Mucosa of stomach (tissue), 1 donor: ENCODE results near the gene MGME1.

Experiments used
- H3K27me3 ChIP-seq: one replicate; pipeline ENCODE4 v1.7.0; 2013; ENCODE audit warnings: mild to moderate bottlenecking, low read length; ENCODE audit not compliant: control insufficient read depth, insufficient read depth
- H3K36me3 ChIP-seq: one replicate; pipeline ENCODE4 v1.7.0; 2013; ENCODE audit warnings: low read length; ENCODE audit not compliant: control insufficient read depth, insufficient read depth
- H3K4me1 ChIP-seq: one replicate; pipeline ENCODE4 v1.7.0; 2013; ENCODE audit warnings: mild to moderate bottlenecking, low read length; ENCODE audit not compliant: control insufficient read depth, insufficient read depth
- H3K4me3 ChIP-seq: one replicate; pipeline ENCODE4 v1.7.0; 2013; ENCODE audit warnings: low read length
- H3K9ac ChIP-seq: one replicate; pipeline ENCODE4 v1.7.0; 2013; ENCODE audit warnings: mild to moderate bottlenecking, low read length, moderate library complexity
- H3K9me3 ChIP-seq: one replicate; pipeline ENCODE4 v1.7.0; 2013; ENCODE audit warnings: mild to moderate bottlenecking, low read length, moderate library complexity; ENCODE audit not compliant: control insufficient read depth
- donor health status: Pancreatic carcinoma.

The MGME1 gene

GRCh38 chr20:17934141-17934862 is 34.5 kb upstream of the MGME1 start:
- peaks cover 6% of the 10 kb centered on the region for H3K9me3 ChIP-seq
- H3K9ac ChIP-seq, result no peak overlapping the region
- H3K4me3 ChIP-seq, result no peak overlapping the region
- no peaks in the 10 kb centered on the region for H3K36me3 ChIP-seq
- H3K4me1 ChIP-seq, result peaks cover 33% of the 10 kb centered on the region
- H3K27me3 ChIP-seq, result no peaks in the 10 kb centered on the region

DNA sequence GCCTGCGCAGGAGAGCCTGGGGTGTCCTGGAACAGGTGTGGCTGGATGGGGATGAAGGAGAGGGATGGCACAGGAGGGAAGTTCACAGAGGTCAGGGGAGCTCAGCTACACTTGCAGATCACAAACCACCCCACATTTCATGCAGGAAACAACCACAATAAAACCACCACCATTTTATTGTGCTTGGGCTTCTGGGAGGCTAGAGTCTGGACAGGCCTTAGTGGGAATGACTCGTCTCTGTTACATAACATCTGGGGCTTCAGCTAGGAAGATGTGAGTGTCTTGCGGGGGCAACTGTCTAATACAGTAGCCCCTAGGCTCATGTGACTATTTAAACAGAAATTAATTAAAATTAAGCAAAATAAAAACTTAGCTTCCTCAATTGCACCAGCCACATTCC is 33.6 kb upstream of the MGME1 start:
- H3K27me3 ChIP-seq, result no peaks in the 10 kb centered on the region
- H3K4me1 ChIP-seq, result peaks cover 28% of the 10 kb centered on the region
- no peak overlapping the region for H3K9ac ChIP-seq
- H3K36me3 ChIP-seq, result no peaks in the 10 kb centered on the region
- no peak overlapping the region for H3K4me3 ChIP-seq
- peaks cover 6% of the 10 kb centered on the region for H3K9me3 ChIP-seq

GRCh38 chr20:17935761-17936160 is 33.1 kb upstream of the MGME1 start:
- Histone ChIP-seq H3K9ac (no peak overlapping the region), H3K9me3 (peaks cover 6% of the 10 kb centered on the region), H3K27me3 (no peaks in the 10 kb centered on the region), H3K4me3 (no peak overlapping the region), H3K36me3 (no peaks in the 10 kb centered on the region), H3K4me1 (peaks cover 28% of the 10 kb centered on the region)

DNA sequence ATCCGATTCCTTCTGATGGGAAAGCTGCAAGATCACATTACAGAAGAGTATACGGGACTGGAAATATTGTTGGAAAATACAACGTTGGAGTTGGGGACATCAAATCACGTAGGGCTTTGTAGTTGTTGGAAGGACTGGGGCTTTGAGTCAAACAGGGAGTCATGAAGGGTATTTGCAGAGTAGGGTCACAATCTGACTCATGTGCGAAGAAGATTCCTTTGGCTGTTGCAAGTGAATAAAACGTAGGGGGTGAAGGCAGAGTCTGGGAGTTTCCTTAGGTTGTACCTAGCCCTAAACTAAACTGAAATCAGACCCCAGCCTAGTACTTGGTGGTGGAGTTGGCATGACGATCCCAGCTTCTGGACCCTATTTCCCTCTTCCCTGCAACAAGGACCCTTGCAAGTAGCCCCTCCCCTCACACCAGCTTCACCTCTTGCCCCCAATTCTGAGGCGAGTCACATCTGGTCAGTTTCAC is 32.5 kb upstream of the MGME1 start:
- no peak overlapping the region for H3K9ac ChIP-seq
- peaks cover 28% of the 10 kb centered on the region for H3K4me1 ChIP-seq

GRCh38 chr20:17936761-17937732 is 31.8 kb upstream of the MGME1 start:
- Histone ChIP-seq H3K4me1 (peaks cover 28% of the 10 kb centered on the region), H3K9ac (no peak overlapping the region), H3K27me3 (no peaks in the 10 kb centered on the region), H3K36me3 (no peaks in the 10 kb centered on the region), H3K9me3 (no peaks in the 10 kb centered on the region), H3K4me3 (no peak overlapping the region)

More for the DNA sequence above, 32.5 kb upstream of the MGME1 start:
- no peak overlapping the region for H3K4me3 ChIP-seq
- peaks cover 2% of the 10 kb centered on the region for H3K9me3 ChIP-seq
- H3K36me3 ChIP-seq, result no peaks in the 10 kb centered on the region
- H3K27me3 ChIP-seq, result no peaks in the 10 kb centered on the region

GRCh38 chr20:17938871-17939619 is 29.8 kb upstream of the MGME1 start:
- H3K27me3 ChIP-seq, result no peaks in the 10 kb centered on the region
- H3K4me3 ChIP-seq, result no peak overlapping the region
- H3K9me3 ChIP-seq, result no peaks in the 10 kb centered on the region
- no peaks in the 10 kb centered on the region for H3K36me3 ChIP-seq
- H3K9ac ChIP-seq, result peak overlapping the region; percentile 33
- peaks cover 28% of the 10 kb centered on the region for H3K4me1 ChIP-seq

DNA sequence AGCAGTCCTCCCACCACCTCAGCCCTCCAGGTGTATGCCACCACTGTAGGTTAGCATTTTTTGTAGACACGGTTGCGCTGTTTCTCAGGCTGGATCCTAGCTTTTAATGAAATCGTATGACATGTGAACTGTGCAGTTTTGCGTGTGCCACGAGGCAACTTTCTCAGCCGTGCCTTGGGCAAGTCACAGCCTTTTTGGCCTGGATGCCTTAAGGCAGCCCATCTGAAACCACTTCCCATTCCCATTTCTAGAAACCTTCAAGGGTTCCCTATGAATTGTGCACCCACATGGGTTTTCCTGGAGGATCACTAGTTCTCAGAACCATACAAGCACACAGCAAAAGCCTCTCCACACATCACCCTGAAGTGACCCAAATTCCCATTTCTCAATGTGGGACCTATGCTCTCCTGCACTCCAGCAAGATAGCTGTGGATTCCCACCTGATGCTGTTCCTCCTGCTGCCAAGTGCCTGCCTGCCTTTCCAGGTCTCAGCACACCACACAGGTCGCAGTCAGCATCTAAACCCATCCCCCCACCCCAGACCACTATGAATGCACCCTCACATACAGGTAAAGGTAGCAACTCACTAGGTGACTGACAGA is 29.1 kb upstream of the MGME1 start:
- no peaks in the 10 kb centered on the region for H3K36me3 ChIP-seq
- H3K9ac ChIP-seq, result peak overlapping the region; percentile 33
- H3K4me1 ChIP-seq, result peaks cover 28% of the 10 kb centered on the region
- H3K27me3 ChIP-seq, result no peaks in the 10 kb centered on the region
- H3K9me3 ChIP-seq, result no peaks in the 10 kb centered on the region
- no peak overlapping the region for H3K4me3 ChIP-seq

DNA sequence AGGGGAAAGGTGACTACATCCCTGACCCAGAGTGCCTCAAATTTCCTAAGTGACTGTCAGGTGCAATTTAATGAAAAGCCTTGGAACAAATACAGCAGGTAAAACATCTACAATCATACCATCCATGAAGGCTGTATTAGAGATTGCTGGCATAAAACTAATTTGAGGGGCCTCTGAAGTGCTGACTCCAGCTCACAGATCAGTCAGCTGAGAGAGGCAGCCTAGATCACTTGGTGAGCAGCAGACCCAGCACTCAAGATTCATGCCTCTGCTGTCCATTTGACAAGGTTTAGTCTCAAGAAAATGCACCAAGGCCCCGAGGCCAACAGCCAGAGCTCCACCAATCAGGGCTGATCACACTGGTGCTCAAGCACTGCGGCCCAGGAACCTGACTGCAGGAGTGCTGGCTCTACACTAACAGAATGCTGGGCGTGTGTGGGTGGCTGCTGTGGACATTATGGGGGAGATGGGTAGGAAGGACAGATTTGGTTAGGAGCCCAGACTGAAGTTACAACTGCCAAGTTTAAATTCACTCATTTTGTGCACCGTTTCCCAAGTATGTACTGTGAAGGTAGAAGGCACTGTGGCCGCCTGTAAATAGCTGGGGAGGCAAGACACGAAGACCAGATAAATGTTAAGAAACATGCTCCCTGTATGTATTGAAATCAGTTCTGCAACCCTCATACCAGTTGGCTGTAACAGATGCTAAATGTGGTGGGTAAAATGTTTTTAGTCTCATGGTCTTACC is 28.4 kb upstream of the MGME1 start:
- no peak overlapping the region for H3K9ac ChIP-seq
- no peaks in the 10 kb centered on the region for H3K27me3 ChIP-seq
- peaks cover 28% of the 10 kb centered on the region for H3K4me1 ChIP-seq
- no peaks in the 10 kb centered on the region for H3K9me3 ChIP-seq
- no peak overlapping the region for H3K4me3 ChIP-seq
- H3K36me3 ChIP-seq, result no peaks in the 10 kb centered on the region

GRCh38 chr20:17941087-17941825 is 27.6 kb upstream of the MGME1 start:
- Histone ChIP-seq H3K9me3 (no peaks in the 10 kb centered on the region), H3K27me3 (no peaks in the 10 kb centered on the region), H3K9ac (no peak overlapping the region), H3K36me3 (no peaks in the 10 kb centered on the region), H3K4me1 (peaks cover 25% of the 10 kb centered on the region), H3K4me3 (no peak overlapping the region)

DNA sequence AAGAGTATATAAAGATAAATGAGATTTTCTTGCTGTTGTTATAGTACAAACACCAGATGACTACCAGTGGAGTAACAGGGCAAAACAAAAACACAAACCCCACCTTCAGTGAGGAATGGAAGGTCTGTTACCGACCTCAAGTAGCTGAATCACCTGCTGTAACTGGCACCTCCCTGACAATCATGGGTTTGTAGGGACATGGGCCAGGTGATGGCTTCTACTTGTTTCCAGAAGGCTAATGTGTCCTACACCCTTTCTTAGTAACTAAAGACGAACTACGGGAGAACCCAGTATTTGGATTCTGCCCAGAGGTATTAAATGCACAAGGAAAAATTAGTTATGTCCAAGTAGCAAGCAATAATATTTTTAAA is 27.0 kb upstream of the MGME1 start:
- no peaks in the 10 kb centered on the region for H3K27me3 ChIP-seq
- no peak overlapping the region for H3K4me3 ChIP-seq
- no peak overlapping the region for H3K9ac ChIP-seq
- no peaks in the 10 kb centered on the region for H3K9me3 ChIP-seq
- peaks cover 19% of the 10 kb centered on the region for H3K4me1 ChIP-seq
- H3K36me3 ChIP-seq, result peaks cover 2% of the 10 kb centered on the region
